NCI-H187 (cell line): Measurements from ENCODE around the gene FIBCD1.
"Not testable (repeated sequence)": the region's sequence is repeated elsewhere in the genome, so short reads cannot be mapped to it uniquely, and the experiment has no call there.

Source experiments
- DNase-seq, 2 experiments: peaks; one replicate each; lab custom pipeline; 2025; lab: John Stamatoyannopoulos, UW

The FIBCD1 gene

DNA sequence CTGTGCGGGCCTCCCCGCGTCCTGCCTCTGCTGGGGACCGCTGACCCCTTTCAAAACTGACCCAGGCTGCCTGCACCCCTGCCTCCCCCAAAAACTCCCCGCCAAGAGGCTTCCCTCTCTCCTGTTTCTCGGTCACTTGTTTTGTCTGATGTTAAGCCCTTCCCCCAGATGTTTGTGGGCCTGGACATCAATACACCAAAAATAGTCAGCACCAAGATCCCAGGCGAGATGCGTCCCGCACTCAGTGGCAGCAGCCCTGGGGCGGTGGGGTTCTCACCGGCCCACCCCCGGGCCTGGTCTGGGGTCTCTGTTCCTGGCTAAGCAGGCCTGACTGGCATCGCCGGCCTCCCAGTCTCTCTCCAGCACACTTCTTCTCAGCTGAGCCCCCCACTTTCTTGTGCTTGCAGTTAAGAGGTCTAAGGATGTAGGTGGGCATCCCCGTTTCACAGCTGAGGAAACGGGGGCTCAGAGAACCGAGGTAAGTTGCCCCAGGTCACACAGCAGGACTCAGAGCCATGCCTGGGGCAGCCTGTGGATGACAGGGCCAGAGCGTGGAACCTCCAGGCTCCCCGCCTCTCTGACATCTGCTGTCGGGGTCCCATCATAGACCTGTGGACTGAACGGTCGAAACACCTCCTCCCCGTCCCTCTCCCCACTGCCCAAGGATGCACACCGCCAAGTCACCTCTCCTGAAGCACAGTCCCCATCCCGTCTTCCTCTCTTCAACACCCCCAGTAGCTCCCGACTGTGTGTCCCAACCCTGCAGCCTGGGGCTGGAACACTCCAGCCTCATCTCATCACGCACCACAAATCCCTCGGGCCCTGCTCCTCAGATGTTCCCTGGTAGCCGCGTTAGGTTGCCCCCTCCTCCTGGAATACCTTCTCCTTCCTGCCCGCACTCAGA lies 16.8 kb downstream of the FIBCD1 start:
- no peak for DNase-seq

DNA sequence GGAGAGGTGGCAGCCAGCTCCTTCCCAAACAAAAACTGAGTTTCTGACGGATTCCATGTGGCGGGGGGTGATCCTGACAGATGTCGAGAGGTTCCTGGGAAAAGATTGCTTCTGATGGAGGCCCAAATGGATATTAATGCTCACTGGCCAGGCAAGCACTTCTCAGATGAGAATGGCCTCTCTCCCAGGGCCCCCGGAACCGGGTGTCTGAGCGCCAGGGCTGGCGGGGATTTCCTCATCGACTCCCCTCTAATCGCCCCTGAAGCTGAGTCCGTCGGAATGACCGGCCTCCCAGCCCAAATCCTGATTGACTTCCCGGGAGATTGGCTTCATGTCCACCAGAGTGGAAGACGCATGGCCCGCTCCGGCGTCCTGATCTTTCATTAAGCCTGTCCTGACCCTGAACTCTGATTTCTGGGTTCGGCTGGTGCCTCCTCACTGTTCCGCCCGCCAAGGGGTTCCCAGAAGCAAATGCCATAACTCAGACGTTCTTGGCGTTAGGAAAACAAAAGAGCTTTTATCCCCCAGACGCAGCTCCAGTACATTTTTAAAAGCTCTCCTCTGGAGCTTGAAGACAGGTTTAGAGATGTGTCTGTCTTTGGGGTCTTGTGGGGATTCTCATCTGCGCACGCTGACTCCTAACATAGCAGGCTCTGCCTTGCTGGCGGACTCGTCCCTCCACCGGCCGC lies 17.6 kb downstream of the FIBCD1 start:
- no peak for DNase-seq

DNA sequence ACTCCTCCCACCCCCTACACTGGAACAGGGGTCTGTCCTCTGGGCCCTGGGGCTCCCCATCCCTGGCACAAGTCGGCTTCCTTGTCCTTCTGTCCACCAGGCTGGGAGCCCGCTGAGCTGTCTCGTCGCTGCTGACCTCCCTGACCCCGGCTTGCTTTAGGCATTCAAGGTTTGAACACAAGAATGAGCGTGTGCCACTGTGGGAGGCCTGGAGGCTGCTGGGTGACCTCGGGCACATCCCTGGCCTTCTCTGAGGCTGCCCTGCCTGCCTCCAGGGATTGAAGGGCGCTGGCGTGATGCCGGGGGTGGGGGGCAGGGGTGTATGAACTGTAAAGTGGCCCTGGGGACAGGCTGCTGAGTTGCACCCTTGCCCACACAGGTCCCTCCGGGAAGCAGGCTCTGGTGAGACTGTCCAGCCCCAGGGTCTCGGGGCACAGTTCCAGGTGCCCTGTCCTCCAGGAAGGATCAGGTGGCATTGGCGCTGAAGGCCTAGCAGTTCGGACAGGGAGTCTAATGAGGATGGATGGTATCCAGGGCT lies 18.2 kb downstream of the FIBCD1 start:
- DNase-seq, result no peak

DNA sequence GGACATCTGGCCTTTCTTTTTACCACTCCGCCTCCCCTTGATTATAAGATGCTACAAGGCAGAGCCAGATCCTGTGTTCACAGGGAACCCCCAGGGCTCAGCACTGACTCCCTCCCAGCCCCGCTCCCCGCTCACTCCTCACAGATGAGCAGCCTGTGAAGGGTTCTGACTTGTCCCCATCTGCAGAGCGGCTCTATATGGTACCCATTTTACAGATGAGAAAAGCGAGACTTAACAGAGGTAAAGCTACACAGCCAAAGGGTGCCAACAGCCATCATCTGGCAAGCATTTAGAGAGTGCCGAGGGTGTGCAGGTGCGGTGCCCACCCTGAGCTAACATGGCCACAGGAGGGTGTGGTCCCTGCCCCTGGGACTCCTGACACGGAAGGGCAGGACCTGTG lies 18.8 kb downstream of the FIBCD1 start:
- no peak for DNase-seq

DNA sequence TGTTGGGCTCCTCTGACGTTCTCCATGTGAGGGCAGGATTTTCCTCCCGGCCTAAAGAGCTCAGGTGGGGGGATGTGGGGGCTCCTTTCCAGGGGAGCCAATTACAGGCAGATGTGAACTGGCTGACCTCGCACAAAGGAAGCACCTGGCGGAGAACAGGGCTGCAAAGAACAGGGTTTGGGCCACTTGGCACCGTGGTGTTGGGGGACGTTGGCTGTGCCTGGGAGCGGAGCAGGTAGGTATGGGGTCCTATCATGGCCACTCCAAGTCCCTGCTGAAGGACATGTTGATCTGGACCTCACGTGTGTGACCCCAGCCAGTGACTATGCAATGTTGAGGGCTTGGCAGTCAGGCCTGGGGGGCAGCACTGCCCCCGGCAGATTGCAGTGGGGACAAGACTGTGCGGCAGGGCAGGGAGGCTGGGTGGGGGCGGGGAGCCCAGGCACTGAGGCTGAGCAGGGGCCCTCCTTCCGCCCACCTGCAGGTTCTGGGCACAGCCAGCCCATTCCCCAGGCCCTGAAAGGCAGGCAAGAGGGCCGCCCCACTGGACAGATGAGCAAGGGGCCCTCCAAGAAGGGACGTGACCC lies 19.4 kb downstream of the FIBCD1 start:
- DNase-seq, result no peak

DNA sequence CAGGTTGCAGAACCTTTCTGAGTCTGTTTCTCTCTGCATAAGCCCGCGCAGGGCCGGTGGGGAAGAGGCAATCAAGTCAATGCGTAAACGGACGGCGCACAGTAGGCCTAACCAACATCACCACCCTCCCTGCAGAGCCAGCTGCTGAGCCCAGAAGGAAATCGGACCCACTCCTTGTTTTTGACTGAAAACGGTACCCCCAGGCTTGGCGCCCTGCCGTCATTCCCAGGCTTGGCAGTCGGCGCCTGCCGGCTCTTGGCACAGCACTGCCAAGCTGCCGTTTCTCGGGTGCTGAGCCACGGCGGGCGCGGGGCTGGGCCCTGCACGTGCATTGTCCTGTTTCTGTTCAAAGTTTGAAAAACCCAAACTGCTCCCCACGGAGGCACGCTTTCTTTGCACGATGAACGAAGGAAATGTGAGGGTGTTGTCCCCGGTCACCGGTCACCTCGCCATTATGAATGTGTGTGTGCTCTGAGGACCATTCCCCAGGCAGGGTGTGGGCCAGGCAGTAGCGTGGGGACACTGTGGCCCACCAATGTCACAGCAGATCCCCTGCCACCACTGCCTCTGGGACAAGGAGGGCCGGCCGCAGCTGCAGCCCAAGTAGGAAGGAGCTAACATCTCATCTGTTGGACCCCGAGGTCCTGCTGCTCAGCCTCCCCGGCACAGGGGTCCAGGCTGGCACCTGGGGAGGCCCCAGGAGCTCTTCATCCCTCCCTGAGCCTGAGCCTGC lies 20.1 kb downstream of the FIBCD1 start:
- no peak for DNase-seq

DNA sequence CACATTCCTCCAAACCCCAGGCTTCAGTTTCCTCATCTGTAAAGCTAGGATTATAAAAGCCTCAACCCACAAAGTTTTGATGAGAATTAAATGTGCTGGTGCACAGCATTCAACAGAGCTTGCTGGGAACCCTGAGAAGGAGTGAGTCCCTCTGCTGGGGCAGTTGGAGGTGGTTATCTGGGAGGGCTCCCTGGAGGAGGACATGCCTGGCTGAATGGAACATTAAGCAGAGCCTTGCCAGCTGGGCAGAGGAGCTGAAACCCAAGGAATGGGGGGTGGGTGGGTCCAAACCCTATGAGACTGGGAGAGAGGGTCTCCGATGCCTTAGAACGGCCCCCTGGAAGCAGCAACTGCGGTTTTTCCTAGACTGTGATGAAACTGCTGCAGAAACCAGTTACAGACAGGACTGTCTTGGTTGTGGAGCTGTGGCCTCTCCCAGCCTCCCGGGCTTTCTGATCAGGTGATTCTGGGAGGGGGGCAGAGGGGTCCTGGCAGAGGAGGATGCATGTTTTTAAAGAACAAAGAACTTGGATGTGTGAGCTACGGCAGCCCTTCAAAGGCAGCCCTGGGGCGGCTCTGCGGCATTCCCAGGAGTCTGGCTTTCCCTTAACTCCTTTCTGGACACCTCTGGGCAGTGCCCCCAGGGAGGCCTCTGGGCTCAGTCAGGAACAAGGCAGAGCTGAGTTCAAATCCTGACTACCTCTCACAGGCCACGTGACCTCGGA lies 20.8 kb downstream of the FIBCD1 start:
- DNase-seq, result no peak

DNA sequence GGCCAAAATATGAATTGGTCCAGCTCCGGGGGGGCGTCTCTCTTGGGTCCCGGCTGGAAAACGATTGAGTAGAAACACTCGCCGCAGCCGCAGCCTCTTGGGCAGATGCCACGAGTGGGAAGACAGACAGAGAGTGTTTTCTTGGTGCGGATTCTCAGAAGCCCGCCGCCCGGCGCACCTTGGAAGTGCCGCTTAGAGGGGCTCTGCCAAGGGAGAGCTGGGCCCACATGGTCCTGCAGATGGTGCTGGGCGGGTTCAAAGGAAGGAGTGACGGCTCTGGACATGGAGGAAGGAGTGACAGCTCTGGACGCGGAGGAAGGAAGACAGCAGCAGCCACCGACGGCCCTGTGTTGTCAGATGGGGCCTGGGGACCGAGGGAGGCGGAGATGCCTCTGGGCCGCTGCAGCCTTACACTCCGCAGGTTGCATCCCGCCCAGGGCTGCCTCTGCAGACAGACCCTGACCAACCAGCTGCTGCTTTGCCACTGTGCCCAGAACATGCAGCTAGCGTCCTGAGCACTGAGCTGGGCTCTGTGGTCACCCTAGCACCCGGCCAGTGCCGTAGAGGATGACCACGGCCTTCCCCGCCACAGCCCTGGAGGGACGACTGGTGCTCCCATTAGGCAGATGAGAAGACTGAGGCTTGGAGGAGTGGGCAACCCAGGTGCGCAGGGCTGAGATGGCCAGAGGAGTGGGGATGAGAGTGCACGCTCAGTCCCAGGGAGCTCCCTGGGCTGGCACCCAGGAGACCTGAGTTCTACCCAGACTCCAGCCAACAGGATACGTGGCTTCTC lies 21.7 kb downstream of the FIBCD1 start:
- DNase-seq, result no peak

DNA sequence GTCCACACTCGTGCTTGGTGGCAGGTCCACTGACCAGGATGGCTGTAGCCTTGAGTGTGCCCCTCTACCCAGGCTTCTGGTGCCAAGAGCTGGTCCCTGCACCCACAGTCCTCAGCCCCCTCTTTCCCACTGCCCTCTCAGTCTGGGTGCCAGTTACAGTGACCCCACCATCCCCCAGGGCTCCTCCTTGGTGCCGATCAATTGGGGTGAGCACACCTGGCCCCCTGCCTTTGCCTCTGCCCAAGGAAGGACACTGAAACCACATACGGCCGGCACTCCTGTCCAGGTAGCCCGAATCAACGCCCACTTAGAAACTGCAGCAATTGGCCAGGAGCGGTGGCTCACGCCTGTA lies 24.0 kb downstream of the FIBCD1 start:
- no peak for DNase-seq

DNA sequence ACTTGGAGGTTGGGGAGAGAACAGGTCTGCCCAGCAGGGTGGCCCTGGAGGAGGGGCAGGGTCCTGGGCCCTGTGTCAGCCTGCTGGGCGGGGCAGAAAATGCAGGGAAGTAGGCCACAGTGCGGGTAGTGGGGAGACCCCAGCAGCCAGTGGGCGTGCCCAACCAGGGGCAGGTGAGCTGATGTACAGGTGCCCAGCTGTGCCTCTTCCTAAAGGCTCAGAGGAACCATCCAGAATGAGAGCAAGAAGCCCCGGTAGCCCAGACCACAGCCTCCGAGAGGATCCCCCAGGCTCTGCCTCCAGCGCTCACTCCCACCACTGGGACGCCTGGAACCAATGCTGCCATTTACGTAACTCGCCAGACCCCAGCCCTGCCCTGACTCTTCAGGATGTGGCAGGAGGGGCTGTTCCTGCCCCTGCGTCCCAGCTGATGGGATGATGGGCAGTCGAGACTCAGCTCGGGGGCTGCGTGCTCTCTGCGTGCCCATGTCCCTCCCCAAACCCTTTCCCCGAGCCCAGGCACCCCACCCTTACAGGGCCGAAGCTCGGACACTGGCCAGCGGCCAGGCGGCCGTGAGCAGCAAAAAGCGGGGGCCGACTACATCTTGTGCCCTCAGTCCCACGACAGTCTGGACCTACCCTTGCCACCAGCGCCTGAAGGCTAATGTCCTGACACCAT lies 24.5 kb downstream of the FIBCD1 start:
- DNase-seq, result no peak

DNA sequence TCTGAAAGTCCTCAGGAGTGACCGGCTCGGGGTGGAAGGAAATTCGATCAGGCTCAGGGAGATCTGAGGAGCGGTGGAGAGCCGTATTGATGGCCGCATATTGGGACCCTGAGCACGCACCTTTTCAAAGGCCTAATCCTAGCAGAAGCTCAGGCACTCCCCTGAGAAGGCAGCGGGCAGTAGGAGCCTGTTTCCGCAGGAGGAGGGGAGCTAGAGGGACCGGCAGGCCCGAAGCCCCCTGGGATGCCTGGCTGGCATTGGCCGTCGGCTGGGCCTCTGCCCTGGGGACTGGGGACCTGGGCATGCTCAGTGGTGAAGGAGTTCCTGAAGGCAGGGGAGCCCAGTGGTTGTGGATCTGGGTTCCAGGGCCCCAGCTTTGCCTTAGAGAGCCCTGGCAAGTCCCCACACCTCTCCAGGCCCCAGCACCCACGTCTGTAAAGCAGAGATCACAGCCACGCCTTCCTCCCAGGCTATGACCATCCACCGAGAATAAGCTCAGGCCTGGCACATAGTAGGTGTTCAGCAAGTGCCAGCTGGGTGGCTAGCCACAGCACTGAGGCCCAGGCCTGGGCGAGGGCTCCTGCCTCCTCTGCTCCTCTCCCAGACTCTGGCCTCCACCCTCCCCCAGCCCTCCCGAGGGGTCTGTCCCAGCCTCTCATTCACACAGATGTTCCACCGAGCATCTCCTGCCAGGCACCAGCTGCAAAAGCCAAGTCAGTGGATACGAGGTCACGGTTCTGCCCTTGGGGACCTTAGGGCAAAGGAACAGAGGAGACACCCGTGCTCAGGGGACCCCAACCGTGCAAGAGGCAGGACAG lies 25.2 kb downstream of the FIBCD1 start:
- DNase-seq, result no peak

DNA sequence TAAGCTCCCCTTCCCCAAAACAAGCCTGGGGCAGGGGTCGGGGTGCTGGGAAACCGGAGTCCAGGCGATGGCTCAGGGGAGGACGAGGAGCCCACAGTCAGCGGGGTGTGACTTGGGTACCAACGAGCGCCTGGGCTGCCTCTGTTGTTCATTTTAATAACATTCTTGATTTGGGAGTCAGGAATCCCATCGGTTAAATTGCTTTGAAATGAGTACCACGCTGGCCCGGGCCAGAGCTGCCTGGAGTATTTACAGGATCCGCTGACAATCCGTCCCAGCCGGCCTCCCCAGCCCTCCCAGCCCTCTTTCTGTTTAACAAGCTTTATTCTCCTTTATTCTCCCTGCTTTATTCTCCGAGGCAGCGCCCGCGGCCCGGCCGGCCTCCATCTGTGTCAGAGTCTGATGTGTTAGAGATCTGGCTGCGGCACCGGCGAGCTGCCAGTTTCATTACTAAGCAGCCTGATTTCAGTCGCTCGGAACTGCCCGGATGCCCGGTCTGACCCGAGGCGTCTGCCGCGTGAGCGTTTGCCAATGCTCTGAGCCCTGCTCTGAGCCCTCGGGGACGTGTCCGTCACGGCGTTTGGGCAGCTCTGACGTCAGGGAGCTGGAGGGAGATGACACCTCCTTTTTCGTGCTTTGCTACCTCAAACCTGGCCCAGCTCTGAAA lies 26.0 kb downstream of the FIBCD1 start:
- DNase-seq, result no peak

DNA sequence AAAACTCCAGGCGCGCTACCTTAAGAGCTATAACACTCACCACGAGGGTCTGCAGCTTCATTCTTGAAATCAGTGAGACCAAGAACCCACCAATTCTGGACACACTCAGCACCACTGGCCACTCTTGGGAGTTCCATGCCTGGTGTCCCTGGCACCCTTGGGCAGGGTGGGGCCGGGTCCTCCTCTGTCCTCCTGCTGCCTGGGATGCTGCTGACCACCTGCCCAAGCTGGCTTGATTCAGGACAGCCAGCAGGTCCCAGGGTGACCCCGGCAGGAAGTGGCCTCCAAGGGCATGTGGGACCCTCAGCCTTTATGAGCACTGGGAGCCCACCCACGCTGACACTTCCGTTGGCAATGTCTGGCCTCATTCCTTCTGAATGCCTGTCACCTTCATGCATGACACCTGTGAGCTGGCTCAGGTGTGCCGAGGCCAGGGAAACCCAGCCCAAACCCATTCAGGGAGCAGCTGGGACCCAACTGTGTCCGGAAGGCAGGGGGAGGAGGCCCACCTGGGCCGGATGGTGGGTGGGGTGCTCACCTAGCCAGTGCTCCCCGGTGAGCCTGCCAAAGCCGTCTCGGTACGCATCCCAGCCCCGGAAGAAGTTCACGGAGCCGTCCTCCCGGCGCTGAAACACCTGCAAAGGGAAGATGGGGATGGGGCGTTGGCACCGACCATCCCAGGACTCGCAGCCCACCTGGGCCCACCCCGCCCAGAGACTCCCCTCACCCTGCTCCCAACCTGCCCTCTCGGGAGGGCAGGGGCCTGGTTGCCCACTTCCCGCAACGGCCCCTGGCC lies 27.6 kb downstream of the FIBCD1 start:
- DNase-seq, result no peak

DNA sequence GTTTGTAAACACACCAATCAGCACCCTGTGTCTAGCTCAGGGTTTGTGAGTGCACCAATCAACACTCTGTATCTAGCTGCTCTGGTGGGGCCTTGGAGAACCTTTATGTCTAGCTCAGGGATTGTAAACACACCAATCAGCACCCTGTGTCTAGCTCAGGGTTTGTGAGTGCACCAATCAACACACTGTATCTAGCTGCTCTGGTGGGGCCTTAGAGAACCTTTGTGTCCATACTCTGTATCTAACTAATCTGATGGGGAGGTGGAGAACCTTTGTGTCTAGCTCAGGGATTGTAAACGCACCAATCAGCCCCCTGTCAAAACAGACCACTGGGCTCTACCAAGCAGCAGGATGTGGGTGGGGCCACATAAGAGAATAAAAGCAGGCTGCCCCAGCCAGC lies 28.4 kb downstream of the FIBCD1 start:
- DNase-seq, result not testable (repeated sequence)

DNA sequence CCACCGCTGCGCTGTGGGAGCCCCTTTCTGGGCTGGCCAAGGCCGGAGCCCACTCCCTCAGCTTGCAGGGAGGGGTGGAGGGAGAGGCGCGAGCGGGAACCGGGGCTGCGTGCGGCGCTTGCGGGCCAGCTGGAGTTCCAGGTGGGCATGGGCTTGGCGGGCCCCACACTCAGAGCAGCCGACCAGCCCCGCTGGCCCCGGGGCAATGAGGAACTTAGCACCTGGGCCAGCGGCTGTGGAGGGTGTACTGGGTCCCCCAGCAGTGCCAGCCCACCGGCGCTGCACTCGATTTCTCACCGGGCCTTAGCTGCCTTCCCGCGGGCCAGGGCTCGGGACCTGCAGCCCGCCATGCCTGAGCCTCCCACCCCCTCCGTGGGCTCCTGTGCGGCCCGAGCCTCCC lies 29.0 kb downstream of the FIBCD1 start:
- DNase-seq, result not testable (repeated sequence)

DNA sequence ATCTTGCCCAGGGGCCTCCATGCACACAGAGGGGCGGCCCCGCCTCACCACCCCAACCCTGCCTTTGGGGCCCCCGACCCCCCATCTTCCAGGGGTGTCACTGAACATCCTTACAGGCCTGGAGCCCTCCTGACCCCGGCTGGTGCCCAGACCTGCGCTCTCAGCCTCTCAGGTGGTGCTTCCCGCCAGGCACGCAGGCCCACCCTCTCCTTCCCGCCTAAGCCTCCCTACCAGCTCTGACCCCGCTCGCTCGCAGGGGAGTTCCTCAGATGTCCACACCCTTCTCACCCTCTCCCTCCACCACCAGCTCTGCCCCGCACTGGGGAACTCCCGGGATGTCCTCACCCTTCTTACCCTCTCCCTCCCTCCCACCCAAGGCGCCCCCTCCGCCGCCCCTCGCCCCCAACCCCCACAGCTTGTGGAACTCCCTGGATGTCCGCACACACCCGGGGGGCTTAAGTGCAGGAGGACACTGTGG lies 30.1 kb downstream of the FIBCD1 start:
- DNase-seq, result no peak

DNA sequence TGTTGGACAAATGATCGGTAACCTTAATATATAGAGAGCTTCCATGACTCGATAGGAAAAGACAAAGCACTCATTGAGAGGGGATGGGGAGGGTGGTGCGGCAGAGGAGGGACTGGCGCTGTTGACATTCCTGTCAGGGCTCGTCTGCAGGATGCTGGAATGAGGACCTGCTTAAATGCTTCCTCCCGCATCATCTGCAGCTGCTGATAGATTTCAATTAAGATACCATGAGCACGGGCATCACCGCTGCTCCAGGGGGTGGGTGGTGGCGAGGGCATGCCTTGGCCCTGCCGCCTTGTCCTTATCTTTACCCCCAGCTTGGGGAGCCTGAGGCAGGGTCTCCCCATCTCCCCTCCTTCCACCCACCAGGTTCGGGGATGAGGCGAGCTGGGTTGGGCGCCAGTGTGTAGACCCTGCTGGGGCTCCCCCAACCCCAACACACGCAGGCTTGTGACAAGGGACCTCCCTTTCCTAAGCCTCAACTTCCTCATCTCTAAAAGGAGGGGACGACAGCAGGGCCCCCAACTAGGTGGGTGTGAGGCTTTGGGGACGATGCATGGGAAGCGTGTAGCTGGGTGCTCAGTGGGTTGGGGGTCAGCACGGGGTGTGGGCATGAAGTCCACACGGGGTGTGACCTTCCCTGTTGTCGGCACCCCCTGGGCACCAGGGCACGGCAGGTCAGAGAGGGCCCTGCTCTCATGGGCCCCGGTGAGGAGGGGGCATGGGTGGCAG lies 30.7 kb downstream of the FIBCD1 start:
- no peak for DNase-seq
